K562 (cell line): ENCODE data around the gene PPP4C. TPM values are rescaled to one million over a fixed set of nuclear protein-coding genes. Genes with fewer than 3 reads are reported as not detected.

ENCODE experiments used
- CEBPG ChIP-seq, 3 experiments: fragments of 200-800 bp in 1 of 3; sonication (Bioruptor generic) in 1 of 3; sonication (generic) in 1 of 3; formaldehyde crosslinking in 1 of 3; IDR thresholded peaks in 2 of 3; conservative IDR thresholded peaks in 1 of 3; 2 replicates each; pipeline versions ENCODE4 v1.6.1 to v1.8.0; 2016 to 2022; ENCODE audit warnings: missing compliant biosample characterization in 2 of 3, missing genetic modification characterization in 2 of 3, mild to moderate bottlenecking in 1 of 3, missing genetic modification reagents in 1 of 3
- ELF2 ChIP-seq: fragments of 250-450 bp; sonication (Bioruptor Pico); IDR thresholded peaks from 2 replicates; pipeline ENCODE4 v1.5.0; 2021; ENCODE audit warnings: mild to moderate bottlenecking
- GMEB1 ChIP-seq: fragments of 250-450 bp; sonication (Bioruptor Pico); IDR thresholded peaks from 2 replicates; pipeline ENCODE4 v1.4.0; 2020; ENCODE audit warnings: mild to moderate bottlenecking
- GTF2B ChIP-seq: IDR thresholded peaks from 2 replicates; pipeline ENCODE4 v1.6.1; 2011; ENCODE audit not compliant: insufficient read length; ENCODE audit errors: extremely low read depth
- KDM1A ChIP-seq, 2 experiments: fragments of 450-650 bp; IDR thresholded peaks; 2 replicates each; pipeline ENCODE4 v1.6.1; 2016; ENCODE audit warnings: mild to moderate bottlenecking in 2 of 2
- MAX ChIP-seq: sonication (generic); formaldehyde crosslinking; IDR thresholded peaks from 2 replicates; pipeline ENCODE4 v1.9.0; 2022; ENCODE audit warnings: mild to moderate bottlenecking, missing genetic modification reagents
- NCOR1 ChIP-seq: fragments of 450-650 bp; IDR thresholded peaks from 2 replicates; pipeline ENCODE4 v1.6.1; 2016; ENCODE audit warnings: mild to moderate bottlenecking, moderate library complexity
- NONO ChIP-seq, 2 experiments: fragments of 200-400 bp in 1 of 2; fragments of 450-650 bp in 1 of 2; formaldehyde crosslinking in 1 of 2; IDR thresholded peaks; 2 replicates each; pipeline ENCODE4 v1.6.1; 2017; ENCODE audit warnings: low read depth in 2 of 2, mild to moderate bottlenecking in 2 of 2, moderate library complexity in 2 of 2, low read length in 1 of 2
- NUFIP1 ChIP-seq: fragments of 450-650 bp; IDR thresholded peaks from 2 replicates; pipeline ENCODE4 v1.6.1; 2018; ENCODE audit not compliant: partially characterized antibody
- RFX7 ChIP-seq: fragments of 250-450 bp; sonication (Bioruptor Pico); IDR thresholded peaks from 2 replicates; pipeline ENCODE4 v1.5.1; 2021; ENCODE audit warnings: mild to moderate bottlenecking
- SAFB ChIP-seq: fragments of 200-400 bp; formaldehyde crosslinking; IDR thresholded peaks from 2 replicates; pipeline ENCODE4 v1.6.1; 2017; ENCODE audit warnings: low read depth, low read length, borderline replicate concordance
- TRIM25 ChIP-seq: fragments of 450-650 bp; IDR thresholded peaks from 2 replicates; pipeline ENCODE4 v1.7.0; 2016; ENCODE audit warnings: borderline replicate concordance
- YY1 ChIP-seq, 3 experiments: IDR thresholded peaks; 2 replicates each; pipeline ENCODE4 v1.6.1; 2011; ENCODE audit warnings: low read length in 2 of 3, mild to moderate bottlenecking in 2 of 3, moderate library complexity in 2 of 3, borderline replicate concordance in 1 of 3, control low read depth in 1 of 3, low read depth in 1 of 3; ENCODE audit not compliant: insufficient read depth in 3 of 3, insufficient replicate concordance in 2 of 3, control insufficient read depth in 1 of 3, insufficient read length in 1 of 3; ENCODE audit errors: extremely low read depth in 1 of 3
- ZNF140 ChIP-seq: fragments of 250-450 bp; sonication (Bioruptor Pico); IDR thresholded peaks from 2 replicates; pipeline ENCODE4 v1.8.0; 2021; ENCODE audit warnings: moderate library complexity, mild to moderate bottlenecking, inconsistent platforms
- ZNF449 ChIP-seq: fragments of 250-450 bp; sonication (Bioruptor Pico); IDR thresholded peaks from 2 replicates; pipeline ENCODE4 v1.8.0; 2022; ENCODE audit warnings: moderate library complexity, mild to moderate bottlenecking, inconsistent platforms
- ZNF518B ChIP-seq: fragments of 250-450 bp; sonication (Bioruptor Pico); IDR thresholded peaks from 2 replicates; pipeline ENCODE4 v1.5.0; 2021; ENCODE audit warnings: mild to moderate bottlenecking, moderate library complexity
- polyA plus RNA-seq, 8 experiments: library from polyadenylated mRNA; depleted of rRNA in 4 of 8; stranded (reverse) in 5 of 8; unstranded in 3 of 8; fragments of >200 nt; fragmentation: Nextera tagmentation in 2 of 8; fragmentation: Illumina TruSeq in 1 of 8; extraction: Ambion mirVana in 2 of 8; extraction: Trizol in 1 of 8; gene quantifications; 2 replicates each; pipeline versions ENCODE4 v1.2.1 to v1.2.3, GENCODE V29; 2011 to 2014; ENCODE audit warnings: inconsistent platforms in 1 of 8, missing spikeins in 1 of 8
- total RNA-seq, 7 experiments: library from RNA; depleted of rRNA in 6 of 7; stranded (reverse); fragments of >200 nt in 6 of 7; fragmentation: Illumina TruSeq in 2 of 7; extraction: Trizol in 2 of 7; gene quantifications; 2 replicates each; pipeline versions ENCODE4 v1.2.1 to v1.2.3, GENCODE V29; 2011 to 2021; ENCODE audit warnings: low replicate concordance in 1 of 7

The PPP4C gene
- total and polyA plus RNA-seq, 9 of the 15 experiments (the other 6 are each of a cell fraction or from before 2014, with no cell fraction given): 3.5 to 183 (median 131) TPM

- no peak for TF ChIP-seq YY1 (IDR thresholded peaks at IDR 0.05; ENCODE audit: borderline replicate concordance in 1 of 3, control insufficient read depth in 1 of 3, extremely low read depth in 1 of 3, insufficient read depth in 3 of 3, insufficient read length in 1 of 3, insufficient replicate concordance in 2 of 3, low read depth in 1 of 3, low read length in 2 of 3)
- TF ChIP-seq CEBPG (CRISPR knock-in tag; IDR thresholded peaks at IDR 0.05): no peak
- TF ChIP-seq CEBPG (tag; conservative IDR thresholded peaks at IDR 0.05 in 1 of 2, IDR thresholded peaks at IDR 0.05 in 1 of 2): no peak
- no peak for TF ChIP-seq MAX (CRISPR knock-in tag)
- TF ChIP-seq NONO (IDR thresholded peaks at IDR 0.05; ENCODE audit: low read depth in 2 of 2, low read length in 1 of 2): no peak
- TF ChIP-seq KDM1A (IDR thresholded peaks at IDR 0.05): peak; percentile 81 to 87; a peak in 3 of 4 replicates
- TF ChIP-seq ELF2 (CRISPR knock-in tag): no peak
- TF ChIP-seq ZNF140 (CRISPR knock-in tag): no peak
- no peak for TF ChIP-seq RFX7 (CRISPR knock-in tag)
- TF ChIP-seq TRIM25: no peak
- peak; percentile 18; the same call in 1 of the 2 replicates for TF ChIP-seq NCOR1
- no peak for TF ChIP-seq GTF2B
- TF ChIP-seq SAFB: no peak
- no peak for TF ChIP-seq ZNF449 (CRISPR knock-in tag)
- TF ChIP-seq ZNF518B (CRISPR knock-in tag): no peak
- TF ChIP-seq NUFIP1: no peak
- no peak for TF ChIP-seq GMEB1 (CRISPR knock-in tag)
Observed at GRCh38 chr16:30094541-30095165, 18.9 kb downstream of the PPP4C start (continued).
